GM06990 (cell line): Measurements from ENCODE around the gene VSTM2B.
"Not testable (repeated sequence)": the region's sequence is repeated elsewhere in the genome, so short reads cannot be mapped to it uniquely, and the experiment has no call there.

Source experiments
- DNase-seq: peaks from one replicate; pipeline ENCODE4 v3.0.0-alpha.2; 2011; ENCODE audit not compliant: insufficient read length; ENCODE audit errors: extremely low read depth
- H3K27me3 ChIP-seq: replicated peaks from 2 replicates; pipeline ENCODE4 v1.6.0; 2011; ENCODE audit warnings: low read length; ENCODE audit not compliant: control insufficient read depth, insufficient read depth
- H3K36me3 ChIP-seq: 2 replicates; pipeline ENCODE4 v1.5.1; 2011; ENCODE audit warnings: low read length; ENCODE audit not compliant: control insufficient read depth, insufficient read depth
- H3K4me3 ChIP-seq: replicated peaks from 2 replicates; pipeline ENCODE4 v1.5.1; 2011; ENCODE audit warnings: low read depth, mild to moderate bottlenecking, control low read depth, low read length
- CTCF ChIP-seq: IDR thresholded peaks from 2 replicates; pipeline ENCODE4 v1.5.1; 2011; ENCODE audit warnings: low read length, control low read depth, mild to moderate bottlenecking, inconsistent platforms; ENCODE audit not compliant: insufficient read depth, poor library complexity, severe bottlenecking

VSTM2B gene

DNA sequence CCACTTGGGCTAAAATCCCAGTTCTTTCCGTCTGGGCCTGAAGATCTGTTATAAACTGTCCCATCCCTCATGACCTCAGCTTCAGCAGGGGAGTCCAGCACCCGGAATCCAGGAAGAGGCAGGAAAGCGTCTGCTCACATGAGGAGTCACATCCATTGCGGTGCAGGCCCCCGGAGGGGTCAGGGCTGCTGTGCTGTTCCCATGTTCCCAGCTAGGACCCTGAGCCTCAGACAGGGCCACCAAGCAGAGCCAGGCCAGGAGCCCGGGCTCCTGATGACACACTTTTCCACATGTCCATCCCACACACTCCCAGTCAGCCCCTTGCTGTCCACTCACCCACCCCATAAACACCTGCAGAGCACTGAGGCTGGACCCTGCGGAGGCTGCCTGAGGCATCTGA, 45.3 kb upstream of the VSTM2B start:
- Histone ChIP-seq H3K27me3 (no peaks in the 10 kb centered on the region; the same call in 1 of the 2 replicates), H3K4me3 (no peak overlapping the region), H3K36me3 (no peaks in the 10 kb centered on the region)
- DNase-seq, result no peak
- no peak for TF ChIP-seq CTCF

DNA sequence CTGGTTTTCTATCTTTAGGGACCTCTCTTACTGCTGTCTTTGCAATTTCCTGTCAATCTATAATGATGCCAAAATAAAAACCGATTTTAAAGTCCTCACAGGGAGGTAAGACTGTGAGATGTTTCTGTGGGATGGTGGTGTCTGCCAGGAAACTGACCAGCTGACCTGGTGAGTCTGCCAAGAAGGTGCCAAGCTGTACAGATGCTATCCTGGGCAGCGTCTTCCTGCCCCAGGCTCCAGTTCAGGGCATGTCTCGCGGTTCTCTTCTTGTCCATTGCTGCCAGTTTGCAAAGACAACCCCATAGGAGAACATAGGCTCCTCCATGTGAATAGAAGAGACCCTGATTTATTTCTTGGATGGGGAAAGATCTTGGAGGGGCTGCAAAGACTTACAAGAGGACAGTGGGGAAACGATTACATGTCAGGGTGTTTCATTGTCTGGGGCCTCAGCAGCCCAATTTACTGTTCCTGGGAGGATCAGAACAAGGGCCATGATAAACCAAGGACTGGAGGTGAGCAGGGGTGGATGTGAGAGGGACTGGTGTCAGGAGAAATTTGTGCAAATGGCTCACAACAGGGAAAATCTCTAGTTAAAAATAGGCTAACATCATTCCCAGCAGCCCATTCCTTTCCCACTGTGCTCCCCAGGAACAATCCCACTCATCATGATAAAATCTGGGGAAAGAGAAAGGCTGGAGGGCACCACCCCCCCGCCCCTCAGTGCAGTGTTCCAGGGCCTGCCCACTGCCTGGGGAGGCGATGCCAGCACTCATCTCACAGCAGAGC, 42.7 kb upstream of the VSTM2B start:
- DNase-seq, result no peak
- no peaks in the 10 kb centered on the region for H3K36me3 ChIP-seq
- no peak for TF ChIP-seq CTCF
- no peaks in the 10 kb centered on the region for H3K27me3 ChIP-seq
- no peak overlapping the region for H3K4me3 ChIP-seq

- H3K4me3 ChIP-seq, result no peak overlapping the region
- TF ChIP-seq CTCF, result no peak
- no peaks in the 10 kb centered on the region for H3K36me3 ChIP-seq
- no peaks in the 10 kb centered on the region for H3K27me3 ChIP-seq
- no peak for DNase-seq
These were observed 42.2 kb upstream of the VSTM2B start for GRCh38 chr19:29483641-29483920.

DNA sequence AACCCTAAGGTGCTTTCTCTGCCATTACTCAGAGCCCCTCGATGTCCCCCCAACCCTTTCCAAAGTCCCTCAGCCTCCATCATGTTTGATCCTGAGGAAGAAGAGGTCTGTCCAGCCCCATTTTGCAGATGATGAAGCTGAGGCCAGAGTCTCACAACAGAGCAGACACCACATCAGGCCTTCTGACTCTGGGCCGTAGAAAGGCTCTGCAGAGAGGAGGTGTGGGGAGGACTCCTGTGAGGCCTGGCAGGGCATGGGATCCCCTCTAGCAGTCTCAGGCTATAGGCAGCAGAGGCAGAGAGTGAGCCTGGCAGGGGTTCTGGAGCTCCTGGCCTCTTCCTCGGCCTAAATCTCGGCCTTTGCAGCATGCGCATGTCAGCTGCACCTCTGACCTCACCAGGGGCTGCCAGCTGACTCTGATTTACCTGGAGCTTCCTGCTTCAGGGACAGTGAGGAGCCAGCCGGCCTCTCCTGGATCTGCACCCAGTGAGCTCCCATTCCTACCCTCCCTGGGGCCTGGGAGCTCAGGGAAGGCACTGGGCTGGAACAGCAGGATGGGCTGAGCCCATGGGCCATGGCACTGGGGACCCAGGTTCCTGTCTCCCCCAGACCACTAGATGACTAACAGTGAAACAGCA, 41.7 kb upstream of the VSTM2B start:
- Histone ChIP-seq H3K4me3 (no peak overlapping the region), H3K36me3 (no peaks in the 10 kb centered on the region), H3K27me3 (no peaks in the 10 kb centered on the region)
- no peak for DNase-seq
- no peak for TF ChIP-seq CTCF

DNA sequence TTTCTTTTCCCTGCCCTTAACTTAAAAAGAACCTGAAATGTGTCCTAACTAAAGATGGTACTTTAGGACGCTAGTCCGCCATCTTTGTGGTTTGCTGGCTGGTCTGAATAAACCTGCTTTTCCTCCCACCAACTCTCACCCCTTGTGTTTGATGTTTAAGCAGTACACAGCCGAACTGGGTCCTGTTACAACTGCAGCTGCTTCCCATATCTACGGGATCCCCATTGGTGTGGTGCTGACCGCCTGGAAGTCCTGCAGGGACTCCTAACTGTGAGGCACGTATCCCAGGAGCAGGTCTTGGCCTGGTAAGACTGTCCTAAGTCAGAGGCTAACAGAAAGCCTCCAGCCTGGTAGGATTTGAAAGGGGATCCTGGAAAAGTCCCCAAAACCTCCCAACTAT, 40.9 kb upstream of the VSTM2B start:
- no peak for DNase-seq
- H3K27me3 ChIP-seq, result no peaks in the 10 kb centered on the region
- H3K4me3 ChIP-seq, result no peak overlapping the region
- H3K36me3 ChIP-seq, result no peaks in the 10 kb centered on the region
- TF ChIP-seq CTCF, result no peak

DNA sequence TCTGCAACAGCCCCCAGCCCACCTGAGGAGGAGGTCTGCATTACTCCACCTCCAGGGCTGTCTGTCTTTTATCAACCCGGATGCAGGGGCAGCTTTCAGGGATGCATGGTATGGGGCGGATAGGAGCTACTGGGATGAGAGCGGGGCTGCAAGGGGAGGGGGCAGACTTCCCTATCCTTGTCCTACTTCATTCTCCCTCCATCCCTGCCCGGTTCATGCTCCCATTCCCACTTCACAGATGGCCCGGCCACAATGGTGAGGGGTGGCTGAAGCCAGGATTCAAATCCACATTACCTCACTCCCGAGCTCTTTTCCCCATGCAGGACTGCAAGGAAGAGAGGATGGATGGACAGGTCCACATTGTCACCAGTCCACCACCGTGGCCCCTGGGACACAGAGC, 40.5 kb upstream of the VSTM2B start:
- TF ChIP-seq CTCF, result no peak
- no peak overlapping the region for H3K4me3 ChIP-seq
- DNase-seq, result no peak
- no peaks in the 10 kb centered on the region for H3K36me3 ChIP-seq
- H3K27me3 ChIP-seq, result no peaks in the 10 kb centered on the region

DNA sequence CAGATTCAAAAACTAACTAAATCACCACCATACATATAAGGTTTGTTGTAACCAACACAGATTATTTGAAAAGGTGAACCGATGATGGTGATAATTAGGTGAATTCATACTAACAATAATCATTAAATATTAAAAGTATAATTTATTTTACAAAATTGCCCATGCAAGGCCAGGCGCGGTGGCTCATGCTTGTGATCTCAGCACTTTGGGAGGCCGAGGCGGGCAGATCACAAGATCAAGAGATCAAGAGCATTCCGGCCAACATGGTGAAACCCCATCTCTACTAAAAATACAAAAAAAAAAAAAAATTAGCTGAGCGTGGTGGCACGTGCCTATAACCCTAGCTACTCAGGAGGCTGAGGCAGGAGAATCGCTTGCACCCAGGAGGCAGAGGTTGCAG, 38.8 kb upstream of the VSTM2B start:
- not testable (repeated sequence) for H3K36me3 ChIP-seq, H3K27me3 ChIP-seq, H3K4me3 ChIP-seq, DNase-seq
